ENCODE measurements around the gene YEATS2.
"Not testable (repeated sequence)": the region's sequence is repeated elsewhere in the genome, so short reads cannot be mapped to it uniquely, and the experiment has no call there.

The YEATS2 gene

DNA sequence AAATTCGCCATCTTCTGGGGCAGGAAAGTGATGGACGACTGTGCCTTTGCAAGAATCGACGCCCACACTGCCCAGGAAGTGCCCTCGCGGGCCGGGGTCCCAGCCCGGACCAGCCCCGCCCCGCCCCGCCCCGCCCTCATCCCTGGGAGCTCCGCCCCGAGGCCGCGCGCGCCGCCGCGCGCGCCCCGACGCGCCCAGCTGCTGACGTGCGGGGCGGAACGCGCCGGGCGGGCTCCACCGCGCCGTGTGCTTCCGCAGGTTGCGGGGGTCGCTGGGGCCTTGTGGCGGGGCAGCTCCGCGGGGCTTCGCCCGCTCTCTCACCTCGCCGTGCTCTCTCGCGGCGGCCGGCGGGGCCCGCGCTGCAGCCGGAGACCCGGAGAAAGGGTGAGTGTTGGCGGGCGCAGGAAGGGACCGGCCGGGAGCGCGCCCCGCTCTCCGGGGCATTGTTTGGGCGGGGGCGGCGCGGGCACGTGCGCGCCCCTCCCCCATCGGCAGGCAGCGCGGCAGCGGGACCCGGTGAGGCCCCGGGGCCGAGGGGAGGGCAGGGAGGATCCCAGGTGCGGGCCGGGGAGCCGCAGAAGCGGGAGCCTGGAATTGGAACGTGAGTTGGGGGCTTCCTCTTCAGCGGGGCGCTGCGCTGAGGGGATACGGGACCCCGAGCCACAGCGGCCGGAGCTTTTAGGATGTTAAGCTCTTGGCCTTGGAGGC is at the start of gene YEATS2:
Gene YEATS2, plus strand, starts transcription at position 188 of the 708 bp plus-strand sequence. CDS start 17,366 bp downstream, outside the sequence.
- no peak for DNase-seq (ENCODE audit: low read depth, low spot score)

DNA sequence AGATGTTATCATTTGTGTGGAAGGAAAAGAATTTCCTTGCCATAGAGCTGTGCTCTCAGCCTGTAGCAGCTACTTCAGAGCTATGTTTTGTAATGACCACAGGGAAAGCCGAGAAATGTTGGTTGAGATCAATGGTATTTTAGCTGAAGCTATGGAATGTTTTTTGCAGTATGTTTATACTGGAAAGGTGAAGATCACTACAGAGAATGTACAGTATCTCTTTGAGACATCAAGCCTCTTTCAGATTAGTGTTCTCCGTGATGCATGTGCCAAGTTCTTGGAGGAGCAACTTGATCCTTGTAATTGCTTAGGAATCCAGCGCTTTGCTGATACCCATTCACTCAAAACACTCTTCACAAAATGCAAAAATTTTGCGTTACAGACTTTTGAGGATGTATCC is 47.0 kb upstream of the YEATS2 start:
- no peak for DNase-seq (ENCODE audit: low read depth, low spot score)

- DNase-seq (ENCODE audit: low read depth, low spot score), result no peak
These were observed 44.2 kb upstream of the YEATS2 start for GRCh38 chr3:183653209-183654064.

GRCh38 chr3:183654727-183655126 is 42.9 kb upstream of the YEATS2 start:
- DNase-seq (ENCODE audit: low read depth, low spot score), result no peak

GRCh38 chr3:183662099-183662498 is 35.5 kb upstream of the YEATS2 start:
- DNase-seq (ENCODE audit: low read depth, low spot score), result no peak

DNA sequence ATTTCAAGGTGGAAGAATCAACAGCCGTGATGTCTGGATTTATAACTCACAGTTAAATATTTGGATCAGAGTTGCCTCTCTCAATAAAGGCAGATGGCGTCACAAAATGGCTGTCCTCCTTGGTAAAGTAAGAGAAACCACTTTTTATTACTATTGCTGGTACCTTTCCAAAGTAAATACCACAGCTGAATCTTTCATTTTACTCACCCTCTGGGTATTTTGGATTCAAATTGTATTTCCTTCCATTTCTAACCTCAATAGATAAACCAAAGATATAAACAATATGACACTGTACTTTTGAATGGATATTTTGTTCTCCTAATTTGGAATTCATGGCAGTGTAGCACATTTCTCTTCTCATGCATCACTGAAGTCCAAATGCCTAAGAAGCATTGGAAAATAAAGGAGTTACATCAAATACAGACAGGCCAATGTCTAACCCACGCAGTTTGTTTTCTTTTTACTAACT is 32.6 kb upstream of the YEATS2 start:
- peak; percentile 33 for DNase-seq (ENCODE audit: low read depth, low spot score)

DNA sequence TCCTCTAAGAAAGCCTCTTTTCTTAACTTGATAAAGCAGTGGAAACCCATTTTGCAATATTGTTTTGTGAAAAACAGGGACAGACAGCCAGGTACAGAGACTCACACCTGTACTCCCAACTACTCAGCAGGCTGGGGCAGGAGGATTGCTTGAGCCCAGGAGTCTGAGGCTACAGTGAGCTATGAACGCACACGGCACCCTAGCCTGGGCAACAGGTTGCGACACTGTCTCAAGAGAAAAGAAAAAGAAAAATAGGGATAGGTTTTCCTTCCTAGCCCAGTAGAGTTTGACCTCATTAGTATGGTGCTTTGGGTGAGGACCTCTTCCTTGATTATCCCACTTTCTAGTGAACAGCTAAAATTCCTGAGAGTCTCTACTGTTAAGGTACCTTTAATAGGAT is 17.5 kb upstream of the YEATS2 start:
- no peak for DNase-seq (ENCODE audit: low read depth, low spot score)

DNA sequence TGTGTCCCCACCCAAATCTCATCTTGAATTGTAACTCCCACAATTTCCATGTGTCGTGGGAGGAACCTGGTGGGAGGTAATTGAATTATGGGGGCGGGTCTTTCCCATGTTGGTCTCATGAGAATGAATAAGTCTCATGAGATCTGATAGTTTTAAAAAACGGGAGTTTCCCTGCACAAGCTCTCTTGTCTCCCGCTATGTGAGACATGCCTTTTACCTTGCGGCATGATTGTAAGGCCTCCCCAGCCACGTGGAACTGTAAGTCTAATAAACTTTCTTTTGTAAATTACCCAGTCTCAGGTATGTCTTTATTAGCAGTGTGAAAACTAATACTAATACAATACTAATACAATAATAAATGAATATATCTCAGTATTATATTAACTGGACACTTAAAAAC is 9.9 kb upstream of the YEATS2 start:
- no peak for DNase-seq (ENCODE audit: low read depth, low spot score)

DNA sequence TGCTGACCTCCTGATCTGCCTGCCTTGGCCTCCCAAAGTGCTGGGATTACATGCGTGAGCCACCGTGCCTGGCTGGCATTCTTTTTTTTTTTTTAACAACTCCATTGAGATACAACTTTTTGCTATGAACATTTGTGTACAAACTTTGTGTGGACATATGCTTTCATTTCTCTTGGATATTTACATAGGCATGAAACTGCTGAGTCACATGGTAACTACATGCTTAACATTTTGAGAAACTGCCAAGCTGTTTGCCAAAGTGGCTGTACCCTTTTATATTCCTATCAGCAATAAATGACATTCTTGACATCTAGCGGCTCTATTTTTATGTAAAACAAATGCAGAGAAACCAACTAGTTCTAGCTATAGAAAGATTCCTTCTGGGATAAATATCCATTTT is 8.7 kb upstream of the YEATS2 start:
- DNase-seq (ENCODE audit: low read depth, low spot score), result no peak

DNA sequence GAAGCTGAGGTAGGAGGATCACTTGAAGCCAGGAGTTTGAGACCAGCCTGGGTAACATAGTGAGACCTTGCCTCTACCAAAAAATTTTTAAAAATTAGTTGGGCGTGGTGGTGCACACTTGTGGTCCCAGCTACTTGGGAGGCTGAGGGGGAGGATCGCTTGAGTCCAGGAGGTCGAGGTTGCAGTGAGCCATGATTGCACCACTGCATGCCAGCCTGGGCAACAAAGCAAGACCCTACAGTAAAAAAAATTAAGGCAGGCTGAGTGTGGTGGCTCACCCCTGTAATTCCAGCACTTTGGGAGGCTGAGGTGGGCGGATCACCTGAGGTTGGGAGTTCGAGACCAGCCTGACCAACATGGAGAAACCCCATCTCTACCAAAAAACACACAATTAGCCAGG is 8.0 kb upstream of the YEATS2 start:
- not testable (repeated sequence) for DNase-seq (ENCODE audit: low read depth, low spot score)

DNA sequence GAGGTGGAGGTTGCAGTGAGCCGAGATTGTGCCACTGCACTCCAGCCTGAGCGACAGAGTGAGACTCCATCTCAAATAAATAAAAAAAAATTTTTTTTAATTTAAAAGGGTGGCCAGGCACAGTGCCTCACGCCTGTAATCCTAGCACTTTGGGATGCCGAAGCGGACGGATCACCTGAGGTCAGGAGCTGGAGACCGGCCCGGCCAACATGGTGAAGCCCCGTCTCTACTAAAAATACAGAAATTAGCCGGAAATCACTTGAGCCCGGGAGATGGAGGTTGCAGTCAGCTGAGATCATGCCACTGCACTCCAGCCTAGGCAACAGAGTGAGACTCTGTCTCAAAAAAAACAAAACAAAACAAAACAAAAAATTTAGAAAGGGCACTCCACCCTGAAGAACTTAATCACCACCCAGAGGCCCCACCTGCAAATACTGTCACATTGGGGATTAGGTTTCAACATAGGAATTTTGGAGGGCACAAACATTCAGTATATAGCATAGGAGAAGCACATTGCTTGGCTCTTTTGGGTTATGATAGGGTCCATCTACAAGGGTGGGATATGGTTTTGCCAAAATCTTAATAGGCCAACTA is 7.1 kb upstream of the YEATS2 start:
- DNase-seq (ENCODE audit: low read depth, low spot score), result no peak

DNA sequence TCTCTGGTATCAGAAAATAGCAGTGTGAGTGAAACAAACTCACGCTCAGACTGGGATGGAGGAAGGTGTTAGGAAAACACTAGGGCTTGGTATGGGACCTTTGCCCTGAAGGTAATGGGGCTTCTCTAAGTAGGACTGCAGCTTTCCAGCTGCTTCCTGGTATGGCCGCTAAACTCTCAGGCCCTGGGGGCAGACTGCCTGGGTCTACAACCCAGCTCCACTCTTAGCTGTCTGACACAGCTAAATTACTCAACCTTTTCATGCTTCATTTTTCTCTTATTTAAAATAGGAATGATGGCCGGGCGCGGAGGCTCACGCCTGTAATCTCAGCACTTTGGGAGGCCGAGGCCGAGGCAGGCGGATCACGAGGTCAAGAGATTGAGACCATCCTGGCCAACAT is 5.2 kb upstream of the YEATS2 start:
- no peak for DNase-seq (ENCODE audit: low read depth, low spot score)

GRCh38 chr3:183695569-183696364 is 1.8 kb upstream of the YEATS2 start:
- DNase-seq (ENCODE audit: low read depth, low spot score), result no peak

GRCh38 chr3:183697123-183697609 is 431 bp upstream of the YEATS2 start:
- DNase-seq (ENCODE audit: low read depth, low spot score), result no peak

DNA sequence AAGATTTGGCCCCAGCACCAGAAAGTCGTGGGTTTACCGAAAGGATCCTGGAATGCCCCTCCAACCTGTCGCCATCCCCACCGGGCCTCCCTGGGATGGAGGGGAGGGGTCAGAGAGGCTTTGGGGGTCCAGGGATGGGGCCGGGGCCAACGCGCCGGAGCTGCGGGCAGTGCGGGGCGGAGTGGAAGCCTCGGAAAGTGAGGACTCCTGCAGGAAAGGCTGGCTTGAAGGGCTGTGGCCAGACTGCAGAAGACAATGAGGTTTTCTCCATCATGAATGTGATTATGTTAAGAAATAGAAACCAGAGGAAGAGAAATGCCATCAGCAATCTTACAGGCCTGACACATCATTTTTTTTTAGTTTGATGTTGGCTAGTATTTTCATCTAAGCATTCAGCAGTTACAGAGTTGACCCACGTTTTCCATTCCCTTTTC is 738 bp downstream of the YEATS2 start:
- DNase-seq (ENCODE audit: low read depth, low spot score), result no peak

- DNase-seq (ENCODE audit: low read depth, low spot score), result no peak
These were observed 1.2 kb downstream of the YEATS2 start for GRCh38 chr3:183698756-183699155.

GRCh38 chr3:183699238-183699947 is 1.8 kb downstream of the YEATS2 start:
- DNase-seq (ENCODE audit: low read depth, low spot score), result no peak

- no peak for DNase-seq (ENCODE audit: low read depth, low spot score)
These were observed 4.1 kb downstream of the YEATS2 start for GRCh38 chr3:183701744-183702143.

DNA sequence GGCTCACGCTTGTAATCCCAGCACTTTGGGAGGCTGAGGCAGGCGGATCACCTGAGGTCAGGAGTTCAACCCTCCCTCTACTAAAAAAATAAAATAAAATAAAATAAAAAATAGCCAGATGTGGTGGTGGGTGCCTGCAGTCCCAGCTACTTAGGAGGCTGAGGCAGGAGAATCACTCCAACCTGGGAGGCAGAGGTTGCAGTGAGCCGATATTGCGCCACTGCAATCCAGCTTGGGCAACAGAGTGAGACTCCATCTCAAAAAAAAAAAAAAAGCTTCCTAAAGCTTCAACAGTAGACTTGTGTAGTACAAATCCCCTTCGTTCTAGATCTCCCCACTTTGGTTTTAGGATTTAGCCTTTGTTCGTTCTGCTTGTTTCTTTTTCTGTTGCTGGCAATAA is 6.3 kb downstream of the YEATS2 start:
- DNase-seq (ENCODE audit: low read depth, low spot score), result not testable (repeated sequence)

DNA sequence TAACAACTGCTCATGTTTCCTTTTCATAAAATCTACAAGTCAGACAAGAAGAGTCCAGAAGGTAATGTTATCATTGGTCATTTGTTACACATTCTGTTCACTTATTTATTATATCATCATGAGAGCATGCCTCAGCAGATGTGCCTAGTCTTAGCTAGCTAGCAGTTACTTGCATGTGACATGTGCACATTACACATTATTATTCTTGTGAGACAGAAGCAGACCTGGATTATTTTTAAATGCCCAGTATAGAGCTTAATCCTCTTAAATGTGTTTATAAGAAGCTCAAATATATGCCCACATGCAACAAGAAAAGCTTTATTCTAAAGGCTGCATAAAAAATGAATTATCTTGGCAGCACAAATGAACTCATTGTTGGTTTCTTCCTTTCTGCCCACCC is 12.6 kb downstream of the YEATS2 start:
- DNase-seq (ENCODE audit: low read depth, low spot score), result no peak

GRCh38 chr3:183711516-183711915 is 13.9 kb downstream of the YEATS2 start:
- DNase-seq (ENCODE audit: low read depth, low spot score), result no peak
